Effector memory CD8-positive, alpha-beta T cell (primary cell): ENCODE data around the gene PAX1.

Experiments
- ATAC-seq: fragments of 150-1000 bp; cut with Tn5 transposase; replicated peaks from 2 replicates; pipeline ENCODE4 v1.10.0; 2021; ENCODE audit warnings: mild to moderate bottlenecking, moderate library complexity
- DNase-seq, 3 experiments: peaks; one replicate each; pipeline ENCODE4 v3.0.0; 2021
- H3K27ac Mint-ChIP-seq, 2 donors: one replicate each; pipeline ENCODE4 v1.8.0; 2022; ENCODE audit warnings: mild to moderate bottlenecking in 2 of 2, mixed read lengths in 2 of 2, moderate library complexity in 2 of 2
- H3K27me3 Mint-ChIP-seq, 2 donors: one replicate each; pipeline ENCODE4 v1.8.0; 2022; ENCODE audit warnings: mixed read lengths in 2 of 2
- H3K36me3 Mint-ChIP-seq: one replicate; pipeline ENCODE4 v1.8.0; 2022; ENCODE audit warnings: mild to moderate bottlenecking, moderate library complexity, mixed read lengths; ENCODE audit not compliant: insufficient read depth
- H3K4me1 Mint-ChIP-seq, 2 donors: one replicate each; pipeline ENCODE4 v1.8.0; 2022; ENCODE audit warnings: low read depth in 2 of 2, mixed read lengths in 2 of 2
- H3K4me3 Mint-ChIP-seq, 2 donors: one replicate each; pipeline ENCODE4 v1.8.0; 2022; ENCODE audit warnings: mild to moderate bottlenecking in 2 of 2, mixed read lengths in 2 of 2, moderate library complexity in 2 of 2
- H3K9me3 Mint-ChIP-seq, 2 donors: one replicate each; pipeline ENCODE4 v1.8.0; 2022; ENCODE audit warnings: mixed read lengths in 2 of 2

Gene PAX1

DNA sequence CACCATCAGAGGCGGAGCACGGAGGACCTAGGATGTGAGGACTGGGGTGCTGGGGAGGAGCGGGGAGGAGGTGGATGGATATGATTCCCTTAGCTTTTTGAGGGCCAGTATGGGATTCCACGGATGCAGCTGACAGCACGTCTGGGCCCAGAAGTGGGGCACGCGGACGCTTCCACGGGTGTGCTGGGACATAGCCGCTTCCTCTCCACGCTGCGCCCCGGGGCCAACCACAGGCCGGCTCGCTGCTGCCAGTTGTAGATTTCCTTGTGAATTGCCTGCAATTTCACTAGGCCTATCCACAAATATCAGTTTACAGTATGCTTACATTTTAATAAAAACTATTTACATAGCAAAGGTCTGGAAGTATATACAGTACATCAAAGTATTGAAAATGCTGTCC, 23.9 kb downstream of the PAX1 start:
- no peaks in the 10 kb centered on the region for H3K27me3 Mint-ChIP-seq
- ATAC-seq (no peak), DNase-seq (no peak)
- no peaks in the 10 kb centered on the region for H3K36me3 Mint-ChIP-seq
- H3K4me1 Mint-ChIP-seq, result no peaks in the 10 kb centered on the region
- H3K9me3 Mint-ChIP-seq, result no peaks in the 10 kb centered on the region
- no peak overlapping the region for H3K27ac Mint-ChIP-seq
- H3K4me3 Mint-ChIP-seq, result no peak overlapping the region

DNA sequence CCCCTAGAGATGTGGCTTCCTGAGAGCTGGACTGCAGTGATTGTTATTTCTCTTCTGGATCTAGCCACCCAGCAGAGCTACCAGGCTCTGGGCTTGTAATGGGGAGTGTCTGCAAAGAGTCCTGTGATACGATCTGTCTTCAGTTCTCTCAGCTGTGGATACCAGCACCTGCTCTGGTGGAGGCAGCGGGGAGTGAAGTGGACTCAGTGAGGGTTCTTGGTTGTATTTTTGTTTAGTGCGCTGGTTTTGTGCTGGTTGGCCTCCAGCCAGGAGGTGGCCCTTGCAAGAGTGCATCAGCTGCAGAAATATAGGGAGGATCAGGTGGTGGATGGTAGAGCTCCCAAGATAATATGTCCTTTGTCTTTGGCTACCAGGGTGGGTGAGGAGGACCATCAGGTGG, 33.7 kb downstream of the PAX1 start:
- ATAC-seq (no peak), DNase-seq (no peak)
- peaks cover 4 to 7% of the 10 kb centered on the region in 2 donors for H3K9me3 Mint-ChIP-seq
- no peak overlapping the region for H3K4me3 Mint-ChIP-seq
- H3K27ac Mint-ChIP-seq, result no peak overlapping the region
- no peaks in the 10 kb centered on the region for H3K4me1 Mint-ChIP-seq
- no peaks in the 10 kb centered on the region for H3K27me3 Mint-ChIP-seq
- no peaks in the 10 kb centered on the region for H3K36me3 Mint-ChIP-seq

DNA sequence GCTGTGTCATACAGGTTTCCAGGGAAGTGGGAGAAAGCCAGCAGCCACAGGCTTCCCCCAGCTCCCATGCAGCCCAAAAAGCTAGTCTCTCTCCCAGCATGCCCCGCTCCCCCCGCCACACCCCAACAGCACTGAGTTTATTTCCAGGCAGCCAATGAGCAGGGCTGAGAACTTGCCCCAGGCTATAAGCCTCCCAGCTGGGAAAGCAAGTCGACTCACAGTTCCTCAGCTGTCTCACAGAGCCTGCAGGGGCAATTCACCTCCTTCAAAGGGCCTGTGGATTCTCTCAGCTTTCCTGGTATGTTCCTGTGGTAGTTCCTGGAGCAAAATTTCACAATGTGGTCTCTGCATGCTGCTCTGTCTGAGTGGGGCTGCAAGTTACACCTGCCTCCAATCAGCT, 34.2 kb downstream of the PAX1 start:
- no peak for DNase-seq
- Mint-ChIP-seq H3K36me3 (no peaks in the 10 kb centered on the region), H3K27me3 (no peaks in the 10 kb centered on the region), H3K9me3 (peaks cover 4 to 7% of the 10 kb centered on the region in 2 donors), H3K4me1 (no peaks in the 10 kb centered on the region), H3K4me3 (no peak overlapping the region), H3K27ac (no peak overlapping the region)
- no peak for ATAC-seq

DNA sequence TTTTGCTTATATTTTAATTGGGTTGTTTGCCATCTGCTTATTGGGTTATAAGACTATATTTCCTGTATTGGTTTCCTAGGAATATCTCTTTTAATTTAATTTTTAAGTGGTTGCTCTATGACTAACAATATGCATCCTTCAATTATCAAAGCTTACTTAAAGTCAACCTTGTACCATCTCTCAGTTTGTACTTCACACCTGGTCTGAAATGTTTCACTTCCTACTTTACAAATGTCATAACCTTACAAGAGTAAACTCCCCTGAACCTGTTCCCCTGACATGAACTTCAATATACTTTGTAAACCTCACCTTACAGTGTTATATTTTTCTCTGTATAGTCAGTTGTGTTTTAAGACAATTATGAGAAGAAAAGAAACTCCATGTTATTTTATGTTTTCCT, 35.8 kb downstream of the PAX1 start:
- Mint-ChIP-seq H3K27ac (no peak overlapping the region), H3K4me1 (no peaks in the 10 kb centered on the region), H3K27me3 (no peaks in the 10 kb centered on the region), H3K4me3 (no peak overlapping the region), H3K36me3 (no peaks in the 10 kb centered on the region), H3K9me3 (peaks cover 6 to 7% of the 10 kb centered on the region in 2 donors)
- DNase-seq (no peak), ATAC-seq (no peak)

DNA sequence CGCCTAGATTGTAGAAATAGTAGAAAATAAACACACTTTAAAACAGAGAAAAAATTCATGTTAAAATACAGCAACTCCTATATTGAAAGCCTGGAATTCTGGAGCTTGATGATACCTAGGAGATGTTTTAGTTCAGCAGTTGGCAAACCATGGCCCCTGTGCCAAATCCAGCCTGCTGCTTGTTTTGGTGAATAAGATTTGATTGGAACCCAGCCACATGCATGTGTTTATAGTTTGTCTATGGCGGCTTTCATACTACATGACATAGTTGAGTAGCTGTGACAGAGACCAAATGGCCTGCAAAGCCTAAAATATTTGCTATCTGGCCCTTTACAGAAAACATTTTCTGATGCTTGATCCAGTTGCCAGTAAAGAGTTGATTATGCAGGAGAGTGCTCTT, 57.2 kb downstream of the PAX1 start:
- no peaks in the 10 kb centered on the region for H3K36me3 Mint-ChIP-seq
- H3K27ac Mint-ChIP-seq, result no peak overlapping the region
- H3K4me1 Mint-ChIP-seq, result no peaks in the 10 kb centered on the region
- DNase-seq, result no peak
- H3K27me3 Mint-ChIP-seq, result peaks cover 0 to 7% of the 10 kb centered on the region in 2 donors
- ATAC-seq, result no peak
- H3K9me3 Mint-ChIP-seq, result peaks cover 3 to 10% of the 10 kb centered on the region in 2 donors
- no peak overlapping the region for H3K4me3 Mint-ChIP-seq

DNA sequence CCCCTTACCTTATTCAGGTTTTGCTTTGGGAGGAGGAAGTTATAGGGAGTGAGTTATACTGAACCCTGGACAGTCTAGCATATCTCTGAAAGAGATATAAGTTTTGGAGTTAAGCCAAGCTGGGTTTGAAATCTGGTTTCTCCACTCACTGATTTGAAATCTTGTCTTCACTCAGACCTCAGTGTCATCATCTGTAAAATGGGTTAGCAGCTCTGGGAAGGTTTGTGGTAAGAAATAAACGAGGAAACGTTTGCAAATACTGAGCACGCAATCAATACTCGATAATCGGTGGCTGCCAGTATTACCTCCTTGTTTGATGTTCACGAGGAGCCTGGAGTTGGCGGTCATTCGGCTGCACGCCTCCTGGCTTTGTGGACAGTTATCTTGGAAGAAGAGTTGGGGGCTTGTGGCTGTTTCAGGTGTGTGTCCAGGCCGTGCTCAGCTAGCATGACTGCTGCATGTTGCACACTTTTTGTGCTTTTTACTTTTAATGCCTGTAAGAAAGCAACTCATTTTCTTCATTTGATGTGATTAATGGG, 61.8 kb downstream of the PAX1 start:
- no peak for DNase-seq
- no peaks in the 10 kb centered on the region for H3K36me3 Mint-ChIP-seq
- peaks cover 0 to 24% of the 10 kb centered on the region in 2 donors for H3K9me3 Mint-ChIP-seq
- no peak overlapping the region for H3K4me3 Mint-ChIP-seq
- H3K27me3 Mint-ChIP-seq, result peaks cover 0 to 7% of the 10 kb centered on the region in 2 donors
- no peak overlapping the region for H3K27ac Mint-ChIP-seq
- no peaks in the 10 kb centered on the region for H3K4me1 Mint-ChIP-seq
- ATAC-seq, result no peak

DNA sequence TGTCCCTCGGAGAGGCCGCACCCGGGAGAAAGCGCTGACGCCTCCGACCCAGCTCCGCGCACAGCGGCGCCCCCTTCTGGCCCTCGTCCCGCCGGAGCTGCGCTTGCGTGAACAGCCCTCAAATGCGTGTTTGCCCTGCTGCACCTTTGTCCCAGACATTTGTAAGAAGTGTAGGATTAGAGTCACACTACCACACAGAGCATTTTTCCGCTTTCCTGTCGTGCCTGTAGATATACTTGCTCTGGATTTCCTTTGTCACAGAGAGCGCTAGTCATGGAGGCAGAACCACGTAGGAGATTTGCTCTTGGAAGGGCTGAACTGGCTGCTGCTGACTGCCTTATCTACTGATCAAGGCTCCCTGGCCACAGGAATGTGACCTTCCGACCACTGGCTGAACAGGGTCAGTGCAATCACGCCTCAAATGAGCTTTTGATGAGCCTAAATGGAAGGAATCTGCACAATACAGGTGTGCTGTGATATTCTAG, 62.3 kb downstream of the PAX1 start:
- Mint-ChIP-seq H3K27ac (no peak overlapping the region), H3K27me3 (peaks cover 0 to 7% of the 10 kb centered on the region in 2 donors), H3K4me1 (no peaks in the 10 kb centered on the region), H3K36me3 (no peaks in the 10 kb centered on the region), H3K9me3 (peaks cover 0 to 24% of the 10 kb centered on the region in 2 donors), H3K4me3 (no peak overlapping the region)
- no peak for ATAC-seq
- no peak for DNase-seq
